H9 (cell line): ENCODE results near the gene SYCP2L. TPM values are rescaled to one million over a fixed set of nuclear protein-coding genes. Genes with fewer than 3 reads are reported as not detected.

Source experiments
- DNase-seq: peaks from one replicate; pipeline ENCODE4 v3.0.0-alpha.2; 2017
- H2AFZ ChIP-seq: one replicate; pipeline ENCODE4 v1.6.1; 2013; ENCODE audit warnings: mild to moderate bottlenecking, low read length, control low read depth, moderate library complexity
- H2AK5ac ChIP-seq: 2 replicates; pipeline ENCODE4 v1.6.1; 2013; ENCODE audit warnings: low read length, control low read depth, mixed read lengths; ENCODE audit not compliant: insufficient read length
- H2BK120ac ChIP-seq: one replicate; pipeline ENCODE4 v1.6.1; 2013; ENCODE audit warnings: low read depth, mild to moderate bottlenecking, low read length, control low read depth, inconsistent platforms; ENCODE audit not compliant: poor library complexity, severe bottlenecking
- H2BK12ac ChIP-seq: 2 replicates; pipeline ENCODE4 v1.6.1; 2013; ENCODE audit warnings: low read length, control low read depth, mixed read lengths, low read depth; ENCODE audit not compliant: insufficient read length
- H2BK15ac ChIP-seq: 2 replicates; pipeline ENCODE4 v1.6.1; 2013; ENCODE audit warnings: low read depth, low read length, control low read depth
- H2BK20ac ChIP-seq: one replicate; pipeline ENCODE4 v1.6.1; 2013; ENCODE audit warnings: low read depth, mild to moderate bottlenecking, low read length, control low read depth, inconsistent platforms; ENCODE audit not compliant: poor library complexity, severe bottlenecking
- H2BK5ac ChIP-seq: 2 replicates; pipeline ENCODE4 v1.6.1; 2013; ENCODE audit warnings: low read length, control low read depth, mixed read lengths; ENCODE audit not compliant: insufficient read length
- H3K14ac ChIP-seq: 2 replicates; pipeline ENCODE4 v1.6.1; 2013; ENCODE audit warnings: low read length, control low read depth; ENCODE audit not compliant: insufficient read depth
- H3K18ac ChIP-seq: 2 replicates; pipeline ENCODE4 v1.6.1; 2013; ENCODE audit warnings: low read depth, mild to moderate bottlenecking, mixed read lengths, low read length, control low read depth; ENCODE audit not compliant: insufficient read length
- H3K23ac ChIP-seq: 2 replicates; pipeline ENCODE4 v1.6.1; 2013; ENCODE audit warnings: low read length, control low read depth, mixed read lengths, low read depth; ENCODE audit not compliant: insufficient read length
- H3K23me2 ChIP-seq: 2 replicates; pipeline ENCODE4 v1.6.1; 2013; ENCODE audit warnings: low read depth, mild to moderate bottlenecking, mixed read lengths, low read length, control low read depth; ENCODE audit not compliant: insufficient read length, poor library complexity, severe bottlenecking
- H3K27ac ChIP-seq: 2 replicates; pipeline ENCODE4 v1.5.1; 2013; ENCODE audit warnings: low read length, control low read depth, mixed read lengths, low read depth; ENCODE audit not compliant: insufficient read length
- H3K27me3 ChIP-seq: 2 replicates; pipeline ENCODE4 v1.6.1; 2013; ENCODE audit warnings: low read length, control low read depth, inconsistent platforms; ENCODE audit not compliant: insufficient read depth
- H3K4ac ChIP-seq: 2 replicates; pipeline ENCODE4 v1.6.1; 2013; ENCODE audit warnings: low read depth, mild to moderate bottlenecking, control low read depth, inconsistent platforms, low read length, moderate library complexity
- H3K4me1 ChIP-seq: 2 replicates; pipeline ENCODE4 v1.6.1; 2013; ENCODE audit warnings: low read length, control low read depth, inconsistent platforms; ENCODE audit not compliant: insufficient read depth
- H3K4me2 ChIP-seq: 2 replicates; pipeline ENCODE4 v1.6.1; 2013; ENCODE audit warnings: low read length, control low read depth, mixed read lengths; ENCODE audit not compliant: insufficient read length, insufficient read depth
- H3K56ac ChIP-seq: 2 replicates; pipeline ENCODE4 v1.6.1; 2013; ENCODE audit warnings: low read depth, mild to moderate bottlenecking, mixed read lengths, low read length, control low read depth; ENCODE audit not compliant: insufficient read length
- H3K79me1 ChIP-seq: 2 replicates; pipeline ENCODE4 v1.6.1; 2013; ENCODE audit warnings: low read depth, mild to moderate bottlenecking, moderate library complexity, low read length, control low read depth, inconsistent platforms; ENCODE audit not compliant: insufficient read depth, poor library complexity, severe bottlenecking
- H3K79me2 ChIP-seq: 2 replicates; pipeline ENCODE4 v1.6.1; 2013; ENCODE audit warnings: low read length, control low read depth, inconsistent platforms; ENCODE audit not compliant: insufficient read depth
- H3K9ac ChIP-seq: 2 replicates; pipeline ENCODE4 v1.6.1; 2013; ENCODE audit warnings: low read length, control low read depth, mixed read lengths; ENCODE audit not compliant: insufficient read length; ENCODE audit errors: extremely low read depth
- H3K9me3 ChIP-seq: one replicate; pipeline ENCODE4 v1.6.1; 2013; ENCODE audit warnings: low read depth, low read length, inconsistent platforms; ENCODE audit not compliant: control insufficient read depth
- H3T11ph ChIP-seq: one replicate; pipeline ENCODE4 v1.6.1; 2013; ENCODE audit warnings: mild to moderate bottlenecking, low read length, control low read depth, inconsistent platforms
- H4K20me1 ChIP-seq: one replicate; pipeline ENCODE4 v1.6.1; 2013; ENCODE audit not compliant: control insufficient read depth, insufficient read length, insufficient read depth
- H4K5ac ChIP-seq: 2 replicates; pipeline ENCODE4 v1.6.1; 2013; ENCODE audit warnings: low read depth, mild to moderate bottlenecking, mixed read lengths, low read length, control low read depth; ENCODE audit not compliant: insufficient read length
- H4K8ac ChIP-seq: replicated peaks from 2 replicates; pipeline ENCODE4 v1.6.1; 2013; ENCODE audit warnings: low read length, control low read depth, mixed read lengths, low read depth; ENCODE audit not compliant: insufficient read length
- H4K91ac ChIP-seq: 2 replicates; pipeline ENCODE4 v1.6.1; 2013; ENCODE audit warnings: low read depth, mild to moderate bottlenecking, moderate library complexity, mixed read lengths, low read length, control low read depth; ENCODE audit not compliant: insufficient read length
- H3K27ac Mint-ChIP-seq, 3 experiments: 2 replicates in 2 of 3; 3 replicates in 1 of 3; pipeline ENCODE4 v1.8.0; 2020 to 2021; ENCODE audit warnings: mixed read lengths in 3 of 3, mild to moderate bottlenecking in 1 of 3, moderate library complexity in 1 of 3
- H3K27me3 Mint-ChIP-seq: 2 replicates; pipeline ENCODE4 v1.8.0; 2021; ENCODE audit warnings: low read depth, mild to moderate bottlenecking, moderate library complexity, mixed read lengths
- H3K36me3 Mint-ChIP-seq, 3 experiments: 2 replicates in 2 of 3; 3 replicates in 1 of 3; pipeline ENCODE4 v1.8.0; 2020 to 2021; ENCODE audit warnings: low read depth in 3 of 3, mixed read lengths in 3 of 3; ENCODE audit not compliant: insufficient read depth in 1 of 3
- H3K4me1 Mint-ChIP-seq, 2 experiments: 2 replicates each; pipeline ENCODE4 v1.8.0; 2020; ENCODE audit warnings: mixed read lengths in 2 of 2
- H3K4me3 Mint-ChIP-seq, 2 experiments: 2 replicates in 1 of 2; 3 replicates in 1 of 2; pipeline ENCODE4 v1.8.0; 2020 to 2021; ENCODE audit warnings: mild to moderate bottlenecking in 2 of 2, mixed read lengths in 2 of 2, moderate library complexity in 1 of 2
- H3K9me3 Mint-ChIP-seq, 2 experiments: 2 replicates in 1 of 2; 3 replicates in 1 of 2; pipeline ENCODE4 v1.8.0; 2020; ENCODE audit warnings: mild to moderate bottlenecking in 2 of 2, mixed read lengths in 2 of 2, moderate library complexity in 1 of 2
- WGBS: extraction: QIAGEN DNeasy Blood & Tissue Kit; methylation state at CpG from one replicate; pipeline ENCODE4 v1.1.7; 2013; ENCODE audit warnings: missing lambda C conversion rate, low lambda C conversion rate, mixed read lengths; ENCODE audit not compliant: insufficient read length; ENCODE audit errors: extremely low coverage; 5-methylcytosine and 5-hydroxymethylcytosine counted together
- total RNA-seq: library from RNA; stranded (reverse); gene quantifications from 2 replicates; pipeline ENCODE4 v1.2.1, GENCODE V29; 2021
- TF ChIP-seq, protein P1 (sequence below): fragments of 200-600 bp; sonication (generic); conservative IDR thresholded peaks from 3 replicates; pipeline ENCODE4 v1.8.0; 2021; ENCODE audit warnings: antibody characterized with exemption, mild to moderate bottlenecking

The SYCP2L gene
- total RNA-seq, 1 experiment from 2014 or later: 3.5 TPM

DNA sequence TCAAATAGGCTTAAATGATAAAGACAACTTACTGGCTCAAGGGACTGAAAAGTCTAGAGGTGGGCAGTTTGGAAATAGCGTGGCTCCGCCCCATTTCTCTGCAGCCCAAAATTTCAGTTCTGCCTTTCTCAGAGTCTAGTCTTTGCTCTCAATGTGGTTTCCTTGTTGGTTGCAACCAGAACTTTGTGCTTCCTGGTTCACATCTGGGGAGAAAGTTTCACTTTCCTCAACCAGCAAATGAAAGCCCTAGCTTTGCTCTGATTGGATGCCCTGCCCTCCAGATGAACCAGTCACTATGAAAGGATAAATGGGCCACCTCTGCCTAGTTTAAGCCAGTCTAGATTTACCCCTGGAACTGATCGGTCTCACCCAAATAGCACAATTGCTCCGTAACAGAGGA lies 14.9 kb downstream of the SYCP2L start:
- Histone ChIP-seq H2BK20ac (no peak overlapping the region), H2AFZ (no peak overlapping the region), H2BK5ac (no peak overlapping the region), H4K91ac (no peak overlapping the region), H3K79me2 (no peaks in the 10 kb centered on the region), H3K9me3 (no peaks in the 10 kb centered on the region), H3K56ac (no peak overlapping the region), H4K20me1 (no peaks in the 10 kb centered on the region), H3K27ac (no peak overlapping the region), H3K18ac (no peak overlapping the region), H3T11ph (no peak overlapping the region), H3K4ac (no peak overlapping the region), H3K27me3 (no peaks in the 10 kb centered on the region), H2AK5ac (no peak overlapping the region), H3K23ac (no peak overlapping the region), H2BK12ac (no peak overlapping the region), H2BK120ac (no peak overlapping the region), H2BK15ac (no peak overlapping the region), H3K14ac (no peak overlapping the region), H3K9ac (no peak overlapping the region), H3K4me1 (no peaks in the 10 kb centered on the region), H3K23me2 (no peaks in the 10 kb centered on the region), H4K5ac (no peak overlapping the region), H3K4me2 (no peak overlapping the region), H3K79me1 (no peaks in the 10 kb centered on the region), H4K8ac (no peak overlapping the region)
- no peak overlapping the region for H3K27ac Mint-ChIP-seq
- no CpG with 5 or more reads among the region's 4 CpGs for WGBS
- no peaks in the 10 kb centered on the region; the same call in 1 of the 2 replicates for H3K27me3 Mint-ChIP-seq
- no peak overlapping the region for H3K4me3 Mint-ChIP-seq
- no peak for DNase-seq
- no peaks in the 10 kb centered on the region for H3K9me3 Mint-ChIP-seq
- TF ChIP-seq, protein P1, sequence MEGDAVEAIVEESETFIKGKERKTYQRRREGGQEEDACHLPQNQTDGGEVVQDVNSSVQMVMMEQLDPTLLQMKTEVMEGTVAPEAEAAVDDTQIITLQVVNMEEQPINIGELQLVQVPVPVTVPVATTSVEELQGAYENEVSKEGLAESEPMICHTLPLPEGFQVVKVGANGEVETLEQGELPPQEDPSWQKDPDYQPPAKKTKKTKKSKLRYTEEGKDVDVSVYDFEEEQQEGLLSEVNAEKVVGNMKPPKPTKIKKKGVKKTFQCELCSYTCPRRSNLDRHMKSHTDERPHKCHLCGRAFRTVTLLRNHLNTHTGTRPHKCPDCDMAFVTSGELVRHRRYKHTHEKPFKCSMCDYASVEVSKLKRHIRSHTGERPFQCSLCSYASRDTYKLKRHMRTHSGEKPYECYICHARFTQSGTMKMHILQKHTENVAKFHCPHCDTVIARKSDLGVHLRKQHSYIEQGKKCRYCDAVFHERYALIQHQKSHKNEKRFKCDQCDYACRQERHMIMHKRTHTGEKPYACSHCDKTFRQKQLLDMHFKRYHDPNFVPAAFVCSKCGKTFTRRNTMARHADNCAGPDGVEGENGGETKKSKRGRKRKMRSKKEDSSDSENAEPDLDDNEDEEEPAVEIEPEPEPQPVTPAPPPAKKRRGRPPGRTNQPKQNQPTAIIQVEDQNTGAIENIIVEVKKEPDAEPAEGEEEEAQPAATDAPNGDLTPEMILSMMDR: no peak
- peaks cover 0 to 11% (median 1%) of the 10 kb centered on the region in 3 experiments; a peak in 2 of 7 replicates for H3K36me3 Mint-ChIP-seq
- no peaks in the 10 kb centered on the region; a peak in 1 of 4 replicates for H3K4me1 Mint-ChIP-seq
